Activated CD8-positive, alpha-beta memory T cell treated with anti-CD3 and anti-CD28 coated beads, Interleukin-2, amount 50 U/mL, for 48 hours (primary cell): ENCODE results near the gene ZNF14.
"Not testable (repeated sequence)": the region's sequence is repeated elsewhere in the genome, so short reads cannot be mapped to it uniquely, and the experiment has no call there.

Source experiments
- DNase-seq: peaks from one replicate; pipeline ENCODE4 v3.0.0-alpha.2; 2020

Gene ZNF14

DNA sequence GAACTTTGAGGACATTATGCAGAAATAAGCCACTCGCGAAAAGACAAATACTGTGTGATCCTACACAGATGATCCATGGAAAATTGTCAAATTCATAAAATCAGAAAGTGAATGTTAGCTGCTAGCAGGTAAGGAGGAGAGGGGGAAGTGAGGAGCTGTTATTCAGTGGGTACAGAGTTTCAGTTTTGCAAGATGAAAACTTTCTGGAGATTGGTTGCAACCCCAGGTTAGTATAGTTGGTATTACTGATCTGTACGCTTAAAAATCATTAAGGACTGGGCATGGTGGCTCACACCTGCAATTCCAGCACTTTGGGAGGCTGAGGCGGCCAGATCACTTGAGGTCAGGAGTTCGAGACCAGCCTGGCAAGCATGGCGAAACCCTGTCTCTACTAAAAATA, 46.3 kb downstream of the ZNF14 start:
- no peak for DNase-seq

DNA sequence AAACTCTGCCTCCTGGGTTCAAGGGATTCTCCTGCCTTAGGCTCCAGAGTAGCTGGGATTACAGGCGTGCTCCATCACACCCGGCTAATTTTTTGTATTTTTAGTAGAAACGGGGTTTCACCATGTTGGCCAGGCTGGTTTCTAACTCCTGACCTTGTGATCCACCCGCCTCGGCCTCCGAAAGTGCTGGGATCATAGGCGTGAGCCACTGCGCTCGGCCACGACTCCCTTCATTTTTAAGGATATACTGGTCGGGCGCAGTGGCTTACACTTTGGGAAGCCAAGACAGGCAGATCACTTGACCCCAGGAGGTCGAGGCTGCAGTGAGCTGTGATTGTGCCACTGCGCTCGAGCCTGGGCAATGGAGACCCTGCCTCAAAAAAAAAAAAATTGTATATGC, 46.8 kb downstream of the ZNF14 start:
- DNase-seq = peak; percentile 44

DNA sequence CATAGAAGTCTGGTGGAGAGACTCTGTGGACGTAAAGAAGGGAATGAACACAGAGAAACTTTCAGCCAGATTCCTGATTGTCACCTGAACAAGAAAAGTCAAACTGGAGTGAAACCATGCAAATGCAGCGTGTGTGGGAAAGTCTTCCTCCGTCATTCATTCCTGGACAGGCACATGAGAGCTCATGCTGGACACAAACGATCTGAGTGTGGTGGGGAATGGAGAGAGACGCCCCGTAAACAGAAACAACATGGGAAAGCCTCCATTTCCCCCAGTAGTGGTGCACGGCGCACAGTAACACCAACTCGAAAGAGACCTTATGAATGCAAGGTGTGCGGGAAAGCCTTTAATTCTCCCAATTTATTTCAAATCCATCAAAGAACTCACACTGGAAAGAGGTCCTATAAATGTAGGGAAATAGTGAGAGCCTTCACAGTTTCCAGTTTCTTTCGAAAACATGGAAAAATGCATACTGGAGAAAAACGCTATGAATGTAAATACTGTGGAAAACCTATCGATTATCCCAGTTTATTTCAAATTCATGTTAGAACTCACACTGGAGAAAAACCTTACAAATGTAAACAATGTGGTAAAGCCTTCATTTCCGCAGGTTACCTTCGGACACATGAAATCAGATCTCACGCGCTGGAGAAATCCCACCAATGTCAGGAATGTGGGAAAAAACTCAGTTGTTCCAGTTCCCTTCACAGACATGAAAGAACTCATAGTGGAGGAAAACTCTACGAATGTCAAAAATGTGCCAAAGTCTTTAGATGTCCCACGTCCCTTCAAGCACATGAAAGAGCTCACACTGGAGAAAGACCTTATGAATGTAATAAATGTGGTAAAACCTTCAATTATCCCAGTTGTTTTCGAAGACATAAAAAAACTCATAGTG, 53.5 kb downstream of the ZNF14 start:
- DNase-seq = peak; percentile 22

DNA sequence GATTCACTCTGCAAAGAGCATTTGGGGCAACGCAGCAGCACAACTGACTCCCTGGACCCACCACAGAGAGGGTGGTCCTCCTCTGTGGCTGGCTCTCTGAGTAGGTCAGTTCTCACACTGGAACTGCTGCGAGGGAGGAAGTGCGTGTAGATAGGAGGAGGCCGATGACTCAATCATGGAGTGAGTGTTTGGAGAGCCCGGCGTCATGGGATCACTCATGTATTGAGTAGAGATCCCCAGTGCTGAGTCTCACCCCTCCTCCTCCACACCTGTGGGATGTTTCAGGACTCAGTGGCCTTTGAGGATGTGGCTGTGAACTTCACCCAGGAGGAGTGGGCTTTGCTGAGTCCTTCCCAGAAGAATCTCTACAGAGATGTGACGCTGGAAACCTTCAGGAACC, 55.3 kb downstream of the ZNF14 start:
- peak; percentile 43 for DNase-seq

DNA sequence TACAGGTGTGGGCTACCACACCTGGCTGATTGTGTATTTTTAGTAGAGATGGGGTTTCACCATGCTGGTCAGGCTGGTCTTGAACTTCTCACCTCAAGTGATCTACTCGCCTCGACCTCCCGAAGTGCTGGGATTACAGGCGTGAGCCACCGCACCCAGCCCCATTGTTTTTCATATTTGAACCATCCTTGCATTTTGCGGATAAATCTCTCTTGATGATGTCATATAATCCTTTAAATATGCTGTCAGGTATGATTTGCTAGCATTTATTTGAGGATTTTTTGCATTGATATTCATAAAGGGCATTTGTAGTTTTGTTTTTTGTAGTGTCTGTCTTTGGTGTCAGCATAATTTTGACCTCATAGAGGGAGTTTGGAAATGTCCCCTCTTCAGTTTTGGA, 58.6 kb downstream of the ZNF14 start:
- DNase-seq = peak; percentile 30

DNA sequence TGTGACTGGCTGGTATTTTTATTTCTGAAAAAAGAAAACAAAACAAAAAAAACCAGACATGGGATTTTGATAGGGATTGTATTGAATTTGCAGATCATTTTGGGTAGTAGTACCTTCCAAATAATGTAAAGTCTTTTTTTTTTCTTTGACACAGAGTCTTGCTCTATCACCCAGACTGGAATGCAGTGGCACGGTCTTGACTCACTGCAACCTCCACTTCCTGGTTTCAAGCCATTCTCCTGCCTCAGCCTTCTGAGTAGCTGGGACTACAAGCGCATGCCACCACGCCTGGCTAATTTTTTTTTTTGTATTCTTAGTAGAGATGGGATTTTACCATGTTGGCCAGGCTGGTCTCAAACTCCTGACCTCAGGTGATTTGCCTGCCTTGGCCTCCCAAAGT, 60.1 kb downstream of the ZNF14 start:
- DNase-seq = no peak

DNA sequence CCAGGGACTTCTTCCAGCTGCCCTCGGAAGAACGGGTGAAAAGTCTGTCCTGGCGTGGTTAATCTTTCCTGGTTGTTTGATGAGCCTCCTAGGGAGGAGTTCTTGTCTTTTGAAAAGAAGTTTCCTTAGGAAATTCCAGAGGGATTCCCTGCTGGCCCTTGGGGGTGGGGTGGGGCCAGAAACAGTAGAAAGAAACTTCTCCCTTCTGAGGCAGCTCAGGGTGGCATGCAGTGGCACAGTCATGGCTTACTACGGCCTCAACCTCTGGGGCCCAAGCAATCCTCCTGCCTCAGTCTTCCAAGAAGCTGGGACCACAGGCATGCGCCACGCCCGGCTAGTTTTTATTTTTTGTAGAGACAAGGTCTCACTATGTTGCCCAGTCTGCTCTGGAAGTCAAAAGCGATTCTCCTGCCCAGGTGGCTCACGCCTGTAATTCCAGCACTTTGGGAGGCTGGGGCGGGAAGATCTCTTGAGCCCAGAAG, 62.8 kb downstream of the ZNF14 start:
- DNase-seq = peak; percentile 56

DNA sequence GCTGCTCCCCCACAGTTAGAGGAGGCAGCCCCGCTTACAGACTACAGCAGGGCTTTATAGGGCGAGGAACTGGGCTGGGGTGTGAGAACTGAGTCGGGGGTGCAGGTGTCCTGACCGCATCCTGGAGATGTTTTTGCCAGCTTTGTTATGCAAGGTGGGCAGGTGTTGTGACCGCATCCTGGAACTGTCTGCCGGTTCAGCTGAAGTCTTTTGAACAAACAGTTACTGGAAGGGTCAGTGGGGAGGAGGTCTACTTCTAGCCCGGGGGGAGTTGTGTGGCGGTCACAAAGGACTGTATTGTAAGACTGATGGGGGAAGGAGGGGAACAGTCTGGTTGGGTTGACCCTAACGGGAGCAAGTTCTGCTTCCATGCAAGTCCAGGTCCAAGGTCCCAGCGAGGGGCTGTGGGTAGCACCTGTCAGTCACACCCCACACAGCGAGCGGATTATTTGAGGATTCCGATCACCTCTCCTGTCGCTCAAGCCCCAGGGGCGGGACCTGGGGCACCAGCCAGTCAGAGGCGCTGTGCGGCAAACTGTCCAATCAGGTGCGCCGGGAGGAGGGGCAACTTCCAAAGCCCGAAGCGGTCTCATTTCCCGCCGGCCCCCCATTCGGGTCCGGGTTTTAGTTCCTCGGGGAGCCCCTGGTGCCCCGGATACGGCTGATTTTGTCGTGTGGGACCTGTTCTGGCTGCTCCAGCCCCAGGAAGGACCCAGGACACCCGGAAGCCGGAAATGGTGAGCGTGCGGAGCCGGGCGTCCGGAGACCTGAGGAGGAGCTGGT, 64.5 kb downstream of the ZNF14 start, which contains the start of gene ZNF101:
TSS of gene ZNF101 (plus strand) at position 610 of the 783 bp plus-strand sequence. CDS start at position 735, 125 bp downstream.
- DNase-seq = peak; percentile 95

DNA sequence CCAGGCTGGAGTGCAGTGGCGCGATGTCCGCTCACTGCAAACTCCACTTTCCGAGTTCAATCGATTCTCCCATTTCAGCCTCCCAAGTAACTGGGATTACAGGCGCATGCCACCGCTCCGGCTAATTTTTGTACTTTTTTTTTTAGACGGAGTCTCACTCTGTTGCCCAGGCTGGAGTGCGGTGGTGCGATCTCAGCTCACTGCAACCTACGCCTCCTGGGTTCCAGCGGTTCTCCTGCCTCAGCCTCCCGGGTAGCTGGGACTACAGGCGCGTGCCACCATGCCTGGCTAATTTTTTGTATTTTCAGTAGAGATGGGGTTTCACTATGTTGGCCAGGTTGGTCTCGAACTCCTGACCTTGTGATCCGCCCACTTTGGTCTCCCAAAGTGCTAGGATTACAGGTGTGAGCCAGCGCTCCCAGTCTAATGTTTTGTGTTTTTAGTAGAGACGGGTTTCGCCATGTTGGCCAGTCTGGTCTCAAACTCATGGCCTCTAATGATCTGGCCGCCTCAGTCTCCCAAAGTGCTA, 67.4 kb downstream of the ZNF14 start:
- DNase-seq = not testable (repeated sequence)

DNA sequence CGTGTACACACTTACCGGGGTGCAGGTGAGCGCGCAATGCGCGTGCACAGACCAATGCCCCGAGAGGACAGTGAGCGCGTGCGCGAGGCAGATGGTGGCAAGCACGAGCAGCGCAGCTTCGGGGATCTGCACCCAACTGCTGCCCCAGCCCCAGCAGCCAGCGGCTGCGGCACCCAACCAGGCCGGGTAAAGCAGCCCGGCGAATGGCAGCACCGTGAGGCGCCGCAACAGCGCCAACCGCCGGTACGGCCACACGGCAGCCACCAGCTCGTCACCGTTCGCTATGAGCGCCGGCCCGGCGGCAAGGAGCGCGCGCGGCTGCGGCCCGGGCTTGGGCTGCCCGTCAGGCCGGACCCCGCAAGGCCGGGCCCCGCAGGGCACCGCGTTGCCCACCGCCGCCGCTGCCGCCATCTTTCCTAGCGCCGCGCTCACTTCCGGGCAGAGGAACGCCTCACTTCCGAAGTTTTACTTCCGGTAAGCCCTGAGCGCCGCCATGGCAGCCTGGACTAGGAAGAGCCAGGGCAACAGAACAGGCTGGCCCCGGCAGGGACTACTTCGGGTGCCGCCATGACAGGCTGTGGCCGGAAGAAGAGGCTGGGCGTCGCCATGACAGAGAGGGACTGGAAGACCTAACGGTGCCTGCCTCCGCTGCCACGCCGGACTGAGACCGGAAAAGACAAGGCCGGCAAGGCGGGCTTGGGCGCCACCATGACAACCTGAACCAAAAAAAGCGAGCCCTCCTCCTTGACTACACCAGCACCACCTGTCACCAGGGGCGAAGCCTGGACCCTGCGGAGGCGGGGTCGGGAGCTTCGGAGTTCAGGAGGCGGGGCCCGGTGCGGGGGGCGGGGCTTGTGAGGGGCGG, 69.4 kb downstream of the ZNF14 start, which contains the start of gene ATP13A1:
TSS of gene ATP13A1 (minus strand) at position 421 of the 865 bp plus-strand sequence. CDS start at position 411, 10 bp downstream.
- DNase-seq = peak; percentile 94

DNA sequence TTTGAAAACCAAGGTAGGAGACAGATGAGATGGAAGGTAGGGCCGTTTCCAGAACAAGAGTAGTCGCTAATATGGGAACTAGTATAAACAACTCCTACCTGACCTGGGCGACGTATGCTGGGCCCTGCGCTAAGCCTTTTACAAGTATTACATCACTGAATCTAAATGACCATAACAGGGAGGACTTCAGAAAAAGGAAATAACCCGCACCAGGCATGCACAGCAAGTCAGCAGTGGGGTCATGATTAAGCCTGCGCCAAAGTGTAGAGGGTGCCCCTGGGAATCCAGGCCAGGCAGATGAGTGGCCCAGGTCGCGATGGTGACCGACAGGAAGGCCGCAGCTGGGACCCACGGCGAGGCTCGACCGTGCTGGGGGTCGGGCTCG, 70.0 kb downstream of the ZNF14 start:
- no peak for DNase-seq

DNA sequence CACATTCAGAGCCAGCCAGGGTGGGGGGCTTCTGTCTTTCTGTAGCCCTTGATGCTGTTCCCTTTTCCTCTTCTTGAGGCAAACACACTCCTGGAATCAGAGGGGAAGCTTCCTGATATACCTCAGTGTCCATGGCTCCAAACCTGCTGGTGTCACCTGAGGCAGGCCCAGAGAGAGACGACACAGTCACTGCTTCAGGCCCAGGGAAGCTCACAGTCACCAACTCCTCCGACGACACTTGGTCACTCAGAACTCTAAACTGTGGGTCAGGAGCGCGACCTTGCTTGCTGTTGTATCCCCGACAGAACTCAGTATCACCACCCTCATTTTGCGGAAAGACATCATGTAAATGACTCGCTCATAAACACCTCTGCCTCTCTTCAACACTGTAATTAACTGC, 70.6 kb downstream of the ZNF14 start:
- DNase-seq = no peak

DNA sequence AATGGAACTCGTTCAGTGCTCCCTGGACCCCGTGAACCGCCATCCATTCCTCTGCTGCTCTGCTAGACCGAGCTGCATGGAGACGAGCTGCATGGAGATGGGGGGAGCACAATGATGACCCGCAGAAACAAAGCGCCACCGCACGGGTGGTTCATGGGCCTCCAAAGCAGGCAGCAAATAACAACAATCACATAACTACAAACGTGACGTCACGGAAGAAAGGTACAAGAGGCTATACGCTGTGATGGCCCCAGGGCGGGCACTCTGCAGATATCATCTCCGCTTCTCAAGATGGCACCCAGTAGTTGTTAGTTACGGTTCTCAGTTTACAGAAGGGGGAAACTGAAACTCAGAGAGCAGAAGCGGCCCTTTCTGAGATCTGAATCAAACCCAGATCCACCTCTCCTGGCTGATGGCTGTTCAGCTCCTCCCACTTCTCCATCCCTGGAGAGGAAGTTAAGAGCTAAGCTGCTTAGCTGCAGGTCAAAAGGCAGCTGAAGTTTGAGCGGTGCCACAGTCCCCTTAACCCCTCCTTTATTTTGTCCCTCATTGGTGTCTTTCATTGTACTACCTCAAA, 71.1 kb downstream of the ZNF14 start:
- DNase-seq = no peak

DNA sequence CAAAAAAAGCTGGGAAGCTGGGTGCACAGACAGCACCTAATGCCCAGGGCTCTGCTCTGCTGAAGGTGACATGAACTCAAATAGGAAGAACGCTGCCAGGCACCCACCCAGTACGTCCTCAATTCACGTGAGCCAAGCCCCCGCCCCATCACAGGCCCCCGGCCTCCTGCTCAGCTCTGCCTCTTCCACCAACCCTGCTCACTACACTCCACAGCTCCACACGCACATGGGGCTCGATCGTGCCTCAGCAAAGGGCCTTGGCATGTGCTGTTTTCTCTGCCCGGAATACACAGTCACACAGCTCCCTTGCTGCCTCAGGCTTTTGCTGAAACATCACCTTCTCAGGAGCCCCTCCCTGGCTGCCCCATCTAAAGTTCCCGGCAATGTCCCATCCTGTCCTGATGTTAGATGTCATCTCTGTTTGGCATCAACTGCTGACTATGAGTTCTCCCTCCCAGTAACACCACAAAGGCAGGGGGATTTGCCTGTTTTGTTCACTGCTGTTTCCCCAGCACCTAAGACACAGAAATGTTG, 71.7 kb downstream of the ZNF14 start:
- no peak for DNase-seq
